ENCODE data around the gene MSANTD1.

DNA sequence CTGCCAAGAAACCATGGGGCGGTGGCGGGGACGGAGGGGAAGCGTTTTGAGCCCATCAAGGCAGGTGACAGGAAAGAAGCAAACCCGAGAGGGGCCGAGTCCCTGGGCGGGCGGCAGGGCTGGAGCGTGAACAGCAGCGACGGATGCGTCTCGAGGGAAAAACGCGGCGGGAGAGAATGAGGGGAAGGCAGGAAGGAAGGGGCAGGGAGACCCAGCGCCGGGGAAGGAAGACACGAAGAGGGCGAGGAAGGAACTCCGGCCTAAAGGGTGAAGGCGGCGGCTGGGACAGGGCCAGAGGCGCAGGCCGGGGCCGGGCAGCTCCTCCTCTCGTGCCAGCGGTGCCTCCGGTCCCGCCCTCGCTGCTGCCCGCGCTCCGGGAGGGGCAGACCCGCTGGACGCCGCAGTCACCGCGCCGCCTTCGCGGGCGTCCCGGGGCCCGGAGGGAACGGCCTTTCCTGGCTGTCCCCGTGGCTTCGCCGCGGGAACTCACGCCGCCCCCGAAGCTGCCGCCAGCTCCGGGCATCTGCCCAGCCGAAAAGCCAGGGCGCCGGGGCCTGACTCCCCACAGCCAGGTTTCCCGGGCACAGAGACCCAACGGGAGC is 43.1 kb downstream of the MSANTD1 start:
- TF ChIP-seq, protein P1, sequence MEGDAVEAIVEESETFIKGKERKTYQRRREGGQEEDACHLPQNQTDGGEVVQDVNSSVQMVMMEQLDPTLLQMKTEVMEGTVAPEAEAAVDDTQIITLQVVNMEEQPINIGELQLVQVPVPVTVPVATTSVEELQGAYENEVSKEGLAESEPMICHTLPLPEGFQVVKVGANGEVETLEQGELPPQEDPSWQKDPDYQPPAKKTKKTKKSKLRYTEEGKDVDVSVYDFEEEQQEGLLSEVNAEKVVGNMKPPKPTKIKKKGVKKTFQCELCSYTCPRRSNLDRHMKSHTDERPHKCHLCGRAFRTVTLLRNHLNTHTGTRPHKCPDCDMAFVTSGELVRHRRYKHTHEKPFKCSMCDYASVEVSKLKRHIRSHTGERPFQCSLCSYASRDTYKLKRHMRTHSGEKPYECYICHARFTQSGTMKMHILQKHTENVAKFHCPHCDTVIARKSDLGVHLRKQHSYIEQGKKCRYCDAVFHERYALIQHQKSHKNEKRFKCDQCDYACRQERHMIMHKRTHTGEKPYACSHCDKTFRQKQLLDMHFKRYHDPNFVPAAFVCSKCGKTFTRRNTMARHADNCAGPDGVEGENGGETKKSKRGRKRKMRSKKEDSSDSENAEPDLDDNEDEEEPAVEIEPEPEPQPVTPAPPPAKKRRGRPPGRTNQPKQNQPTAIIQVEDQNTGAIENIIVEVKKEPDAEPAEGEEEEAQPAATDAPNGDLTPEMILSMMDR (IDR thresholded peaks at IDR 0.05) = no peak
- no peak for TF ChIP-seq FOXM1 (IDR thresholded peaks at IDR 0.05; ENCODE audit: low read depth)
- no peak for TF ChIP-seq EP300 (IDR thresholded peaks at IDR 0.05; ENCODE audit: borderline replicate concordance in 1 of 2, low read depth in 1 of 2, low read length in 1 of 2)
- TF ChIP-seq, protein P2, sequence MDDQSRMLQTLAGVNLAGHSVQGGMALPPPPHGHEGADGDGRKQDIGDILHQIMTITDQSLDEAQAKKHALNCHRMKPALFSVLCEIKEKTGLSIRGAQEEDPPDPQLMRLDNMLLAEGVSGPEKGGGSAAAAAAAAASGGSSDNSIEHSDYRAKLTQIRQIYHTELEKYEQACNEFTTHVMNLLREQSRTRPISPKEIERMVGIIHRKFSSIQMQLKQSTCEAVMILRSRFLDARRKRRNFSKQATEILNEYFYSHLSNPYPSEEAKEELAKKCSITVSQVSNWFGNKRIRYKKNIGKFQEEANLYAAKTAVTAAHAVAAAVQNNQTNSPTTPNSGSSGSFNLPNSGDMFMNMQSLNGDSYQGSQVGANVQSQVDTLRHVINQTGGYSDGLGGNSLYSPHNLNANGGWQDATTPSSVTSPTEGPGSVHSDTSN (IDR thresholded peaks at IDR 0.05) = no peak
- TF ChIP-seq, protein P3, sequence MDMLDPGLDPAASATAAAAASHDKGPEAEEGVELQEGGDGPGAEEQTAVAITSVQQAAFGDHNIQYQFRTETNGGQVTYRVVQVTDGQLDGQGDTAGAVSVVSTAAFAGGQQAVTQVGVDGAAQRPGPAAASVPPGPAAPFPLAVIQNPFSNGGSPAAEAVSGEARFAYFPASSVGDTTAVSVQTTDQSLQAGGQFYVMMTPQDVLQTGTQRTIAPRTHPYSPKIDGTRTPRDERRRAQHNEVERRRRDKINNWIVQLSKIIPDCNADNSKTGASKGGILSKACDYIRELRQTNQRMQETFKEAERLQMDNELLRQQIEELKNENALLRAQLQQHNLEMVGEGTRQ (IDR thresholded peaks at IDR 0.05; ENCODE audit: borderline replicate concordance, low read depth, low read length) = no peak
- TF ChIP-seq YY1 (IDR thresholded peaks at IDR 0.05; ENCODE audit: low read depth) = no peak
- TF ChIP-seq, protein P4, sequence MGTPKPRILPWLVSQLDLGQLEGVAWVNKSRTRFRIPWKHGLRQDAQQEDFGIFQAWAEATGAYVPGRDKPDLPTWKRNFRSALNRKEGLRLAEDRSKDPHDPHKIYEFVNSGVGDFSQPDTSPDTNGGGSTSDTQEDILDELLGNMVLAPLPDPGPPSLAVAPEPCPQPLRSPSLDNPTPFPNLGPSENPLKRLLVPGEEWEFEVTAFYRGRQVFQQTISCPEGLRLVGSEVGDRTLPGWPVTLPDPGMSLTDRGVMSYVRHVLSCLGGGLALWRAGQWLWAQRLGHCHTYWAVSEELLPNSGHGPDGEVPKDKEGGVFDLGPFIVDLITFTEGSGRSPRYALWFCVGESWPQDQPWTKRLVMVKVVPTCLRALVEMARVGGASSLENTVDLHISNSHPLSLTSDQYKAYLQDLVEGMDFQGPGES (IDR thresholded peaks at IDR 0.05; ENCODE audit: low read depth, low read length) = no peak
- no peak for TF ChIP-seq SIN3A (IDR thresholded peaks at IDR 0.05; ENCODE audit: borderline replicate concordance, low read depth, low read length)
- TF ChIP-seq GABPA (IDR thresholded peaks at IDR 0.05; ENCODE audit: low read depth) = no peak
